ENCODE results near the gene NSA2. TPM values are rescaled to one million over a fixed set of nuclear protein-coding genes. Genes with fewer than 3 reads are reported as not detected.

NSA2 gene
- total RNA-seq, 1 experiment from 2014 or later = 111 TPM

- H3K27me3 ChIP-seq (replicated peaks; ENCODE audit: insufficient read depth, low read depth, low read length, poor library complexity) = no peaks in the 10 kb centered on the region
- H3K27ac ChIP-seq (ENCODE audit: low read depth, low read length, poor library complexity, severe bottlenecking) = peak overlapping the region; percentile 77
- no peaks in the 10 kb centered on the region for H3K9me3 ChIP-seq (ENCODE audit: low read depth, low read length, poor library complexity, severe bottlenecking)
- TSS peak; percentile 81 for BruUV-seq (replicated peaks)
- no peak for TF ChIP-seq EZH2 (IDR thresholded peaks at IDR 0.05; ENCODE audit: borderline replicate concordance, low read depth, low read length, poor library complexity, severe bottlenecking)
- TF ChIP-seq, protein P1, sequence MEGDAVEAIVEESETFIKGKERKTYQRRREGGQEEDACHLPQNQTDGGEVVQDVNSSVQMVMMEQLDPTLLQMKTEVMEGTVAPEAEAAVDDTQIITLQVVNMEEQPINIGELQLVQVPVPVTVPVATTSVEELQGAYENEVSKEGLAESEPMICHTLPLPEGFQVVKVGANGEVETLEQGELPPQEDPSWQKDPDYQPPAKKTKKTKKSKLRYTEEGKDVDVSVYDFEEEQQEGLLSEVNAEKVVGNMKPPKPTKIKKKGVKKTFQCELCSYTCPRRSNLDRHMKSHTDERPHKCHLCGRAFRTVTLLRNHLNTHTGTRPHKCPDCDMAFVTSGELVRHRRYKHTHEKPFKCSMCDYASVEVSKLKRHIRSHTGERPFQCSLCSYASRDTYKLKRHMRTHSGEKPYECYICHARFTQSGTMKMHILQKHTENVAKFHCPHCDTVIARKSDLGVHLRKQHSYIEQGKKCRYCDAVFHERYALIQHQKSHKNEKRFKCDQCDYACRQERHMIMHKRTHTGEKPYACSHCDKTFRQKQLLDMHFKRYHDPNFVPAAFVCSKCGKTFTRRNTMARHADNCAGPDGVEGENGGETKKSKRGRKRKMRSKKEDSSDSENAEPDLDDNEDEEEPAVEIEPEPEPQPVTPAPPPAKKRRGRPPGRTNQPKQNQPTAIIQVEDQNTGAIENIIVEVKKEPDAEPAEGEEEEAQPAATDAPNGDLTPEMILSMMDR (conservative IDR thresholded peaks at IDR 0.05; ENCODE audit: low read depth, low read length) = no peak
- POLR2A ChIA-PET (ENCODE audit: low non-redundant PET) = no interaction called here
- intact Hi-C loops (cut with micrococcal nuclease; ENCODE audit: unreplicated experiment) = loop anchor here (5.0 kb wide), 1 partner anchor 150 kb away; no protein-coding TSS in a partner anchor
- DNase-seq (ENCODE audit: low spot score) = peak; percentile 57
- H3K36me3 ChIP-seq (ENCODE audit: insufficient read depth, low read length, poor library complexity, severe bottlenecking) = peaks cover 53% of the 10 kb centered on the region
- H3K4me1 ChIP-seq (ENCODE audit: insufficient read depth, low read length, poor library complexity, severe bottlenecking) = peaks cover 22% of the 10 kb centered on the region
- peak overlapping the region; percentile 94 for H3K4me3 ChIP-seq (ENCODE audit: low read depth, low read length, poor library complexity, severe bottlenecking)
- CTCF ChIA-PET = no interaction called here
Measured at GRCh38 chr5:74767579-74767913, 497 bp downstream of the NSA2 start.

GRCh38 chr5:74772359-74772758 lies 5.3 kb downstream of the NSA2 start:
- POLR2A ChIA-PET (ENCODE audit: low non-redundant PET) = no interaction called here
- no peaks in the 10 kb centered on the region for H3K27me3 ChIP-seq (replicated peaks; ENCODE audit: insufficient read depth, low read depth, low read length, poor library complexity)
- H3K36me3 ChIP-seq (ENCODE audit: insufficient read depth, low read length, poor library complexity, severe bottlenecking) = peaks cover 80% of the 10 kb centered on the region
- intact Hi-C loops (cut with micrococcal nuclease; ENCODE audit: unreplicated experiment) = no loop called here
- no peak overlapping the region for H3K4me3 ChIP-seq (ENCODE audit: low read depth, low read length, poor library complexity, severe bottlenecking)
- BruUV-seq (replicated peaks) = no TSS peak
- H3K9me3 ChIP-seq (ENCODE audit: low read depth, low read length, poor library complexity, severe bottlenecking) = no peaks in the 10 kb centered on the region
- CTCF ChIA-PET = no interaction called here
- no peak overlapping the region for H3K27ac ChIP-seq (ENCODE audit: low read depth, low read length, poor library complexity, severe bottlenecking)
- TF ChIP-seq, protein P1 (conservative IDR thresholded peaks at IDR 0.05; ENCODE audit: low read depth, low read length) = no peak
- TF ChIP-seq EZH2 (IDR thresholded peaks at IDR 0.05; ENCODE audit: borderline replicate concordance, low read depth, low read length, poor library complexity, severe bottlenecking) = no peak
- no peak for DNase-seq (ENCODE audit: low spot score)
- peaks cover 9% of the 10 kb centered on the region for H3K4me1 ChIP-seq (ENCODE audit: insufficient read depth, low read length, poor library complexity, severe bottlenecking)

DNA sequence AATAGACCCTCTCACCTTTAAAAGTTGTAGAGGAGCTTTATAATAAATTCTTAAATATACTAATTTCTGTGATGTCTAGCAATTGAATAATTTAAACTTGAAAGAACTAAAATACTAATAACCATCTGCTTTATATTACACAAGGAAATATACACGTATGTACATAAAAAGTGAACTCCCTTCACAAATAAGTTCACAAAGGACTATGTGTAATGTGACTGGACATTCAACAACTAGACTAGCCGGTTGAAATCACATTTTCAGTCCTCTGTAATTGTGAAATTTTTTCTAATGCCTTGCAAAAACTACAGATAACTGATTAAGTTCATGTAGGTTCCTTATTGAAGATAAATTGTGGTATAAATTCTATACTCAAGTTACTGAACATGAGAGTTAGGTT lies 11.6 kb downstream of the NSA2 start:
- Histone ChIP-seq H3K27ac (ENCODE audit: low read depth, low read length, poor library complexity, severe bottlenecking) (no peak overlapping the region), H3K4me1 (ENCODE audit: insufficient read depth, low read length, poor library complexity, severe bottlenecking) (no peaks in the 10 kb centered on the region), H3K9me3 (ENCODE audit: low read depth, low read length, poor library complexity, severe bottlenecking) (no peaks in the 10 kb centered on the region), H3K36me3 (ENCODE audit: insufficient read depth, low read length, poor library complexity, severe bottlenecking) (peaks cover 39% of the 10 kb centered on the region), H3K4me3 (ENCODE audit: low read depth, low read length, poor library complexity, severe bottlenecking) (no peak overlapping the region), H3K27me3 (replicated peaks; ENCODE audit: insufficient read depth, low read depth, low read length, poor library complexity) (no peaks in the 10 kb centered on the region)
- TF ChIP-seq EZH2 (IDR thresholded peaks at IDR 0.05; ENCODE audit: borderline replicate concordance, low read depth, low read length, poor library complexity, severe bottlenecking) = no peak
- TF ChIP-seq, protein P1 (conservative IDR thresholded peaks at IDR 0.05; ENCODE audit: low read depth, low read length) = no peak
- intact Hi-C loops (cut with micrococcal nuclease; ENCODE audit: unreplicated experiment) = no loop called here
- POLR2A ChIA-PET (ENCODE audit: low non-redundant PET) = no interaction called here
- CTCF ChIA-PET = no interaction called here
- no peak for DNase-seq (ENCODE audit: low spot score)
- BruUV-seq (replicated peaks) = no TSS peak
